GDM1 (cell line): Measurements from ENCODE around the gene ANKRD30B.
"Not testable (repeated sequence)": the region's sequence is repeated elsewhere in the genome, so short reads cannot be mapped to it uniquely, and the experiment has no call there.

Source experiments
- DNase-seq: peaks from one replicate; lab custom pipeline; 2025; lab: John Stamatoyannopoulos, UW

The ANKRD30B gene, protein sequence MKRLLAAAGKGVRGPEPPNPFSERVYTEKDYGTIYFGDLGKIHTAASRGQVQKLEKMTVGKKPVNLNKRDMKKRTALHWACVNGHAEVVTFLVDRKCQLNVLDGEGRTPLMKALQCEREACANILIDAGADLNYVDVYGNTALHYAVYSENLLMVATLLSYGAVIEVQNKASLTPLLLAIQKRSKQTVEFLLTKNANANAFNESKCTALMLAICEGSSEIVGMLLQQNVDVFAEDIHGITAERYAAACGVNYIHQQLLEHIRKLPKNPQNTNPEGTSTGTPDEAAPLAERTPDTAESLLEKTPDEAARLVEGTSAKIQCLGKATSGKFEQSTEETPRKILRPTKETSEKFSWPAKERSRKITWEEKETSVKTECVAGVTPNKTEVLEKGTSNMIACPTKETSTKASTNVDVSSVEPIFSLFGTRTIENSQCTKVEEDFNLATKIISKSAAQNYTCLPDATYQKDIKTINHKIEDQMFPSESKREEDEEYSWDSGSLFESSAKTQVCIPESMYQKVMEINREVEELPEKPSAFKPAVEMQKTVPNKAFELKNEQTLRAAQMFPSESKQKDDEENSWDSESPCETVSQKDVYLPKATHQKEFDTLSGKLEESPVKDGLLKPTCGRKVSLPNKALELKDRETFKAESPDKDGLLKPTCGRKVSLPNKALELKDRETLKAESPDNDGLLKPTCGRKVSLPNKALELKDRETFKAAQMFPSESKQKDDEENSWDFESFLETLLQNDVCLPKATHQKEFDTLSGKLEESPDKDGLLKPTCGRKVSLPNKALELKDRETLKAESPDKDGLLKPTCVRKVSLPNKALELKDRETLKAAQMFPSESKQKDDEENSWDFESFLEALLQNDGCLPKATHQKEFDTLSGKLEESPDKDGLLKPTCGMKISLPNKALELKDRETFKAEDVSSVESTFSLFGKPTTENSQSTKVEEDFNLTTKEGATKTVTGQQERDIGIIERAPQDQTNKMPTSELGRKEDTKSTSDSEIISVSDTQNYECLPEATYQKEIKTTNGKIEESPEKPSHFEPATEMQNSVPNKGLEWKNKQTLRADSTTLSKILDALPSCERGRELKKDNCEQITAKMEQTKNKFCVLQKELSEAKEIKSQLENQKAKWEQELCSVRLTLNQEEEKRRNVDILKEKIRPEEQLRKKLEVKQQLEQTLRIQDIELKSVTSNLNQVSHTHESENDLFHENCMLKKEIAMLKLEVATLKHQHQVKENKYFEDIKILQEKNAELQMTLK (N-terminal part only)

DNA sequence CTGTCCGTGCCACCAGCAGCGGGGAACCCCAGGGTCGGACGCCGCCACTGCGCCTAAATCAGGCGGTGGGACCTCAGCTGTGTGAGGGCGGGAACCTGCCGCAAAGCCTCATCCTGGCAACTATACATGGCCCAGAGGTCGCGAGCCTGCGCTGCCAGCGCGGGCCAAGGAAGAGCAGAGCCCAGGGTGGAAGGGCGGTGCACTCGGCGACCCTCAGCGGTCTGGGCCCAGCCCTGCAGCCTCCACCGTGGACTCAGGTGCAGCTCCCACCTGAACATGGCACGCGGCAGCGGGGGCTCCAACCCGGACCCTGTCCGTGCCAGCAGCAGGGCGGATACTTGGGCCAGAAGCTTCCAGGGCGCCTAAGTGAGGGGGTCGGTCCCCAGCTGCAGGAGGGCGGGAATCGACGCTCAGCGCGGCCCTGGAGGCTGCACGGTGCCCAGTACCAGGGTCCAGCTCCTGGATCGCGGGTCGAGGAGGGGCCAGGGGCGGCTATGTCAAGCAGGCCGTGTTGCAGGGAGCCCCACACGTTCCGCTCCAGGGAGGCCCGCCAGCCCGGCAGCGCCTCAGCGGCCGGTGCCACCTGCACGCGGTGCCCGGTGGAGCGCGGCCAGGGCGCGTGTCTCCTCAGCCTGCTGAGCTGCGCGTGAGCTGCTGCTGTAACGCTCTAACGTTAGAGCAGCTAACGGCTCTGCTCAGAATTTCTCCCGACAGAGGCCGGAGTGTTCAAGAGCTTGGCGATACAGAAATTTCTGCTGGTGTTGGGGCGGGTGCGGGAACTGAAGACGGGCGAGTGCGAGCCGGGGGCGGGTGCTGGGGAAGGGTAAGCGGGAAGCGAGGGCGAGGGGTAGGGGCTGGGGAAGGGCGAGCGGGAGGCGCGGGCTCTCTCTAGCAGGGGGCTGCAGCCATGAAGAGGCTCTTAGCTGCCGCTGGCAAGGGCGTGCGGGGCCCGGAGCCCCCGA lies at the start of gene ANKRD30B:
Gene ANKRD30B (plus strand): TSS at position 660 of the 962 bp plus-strand sequence. CDS start 248 bp downstream, at position 908.
- DNase-seq, result no peak

DNA sequence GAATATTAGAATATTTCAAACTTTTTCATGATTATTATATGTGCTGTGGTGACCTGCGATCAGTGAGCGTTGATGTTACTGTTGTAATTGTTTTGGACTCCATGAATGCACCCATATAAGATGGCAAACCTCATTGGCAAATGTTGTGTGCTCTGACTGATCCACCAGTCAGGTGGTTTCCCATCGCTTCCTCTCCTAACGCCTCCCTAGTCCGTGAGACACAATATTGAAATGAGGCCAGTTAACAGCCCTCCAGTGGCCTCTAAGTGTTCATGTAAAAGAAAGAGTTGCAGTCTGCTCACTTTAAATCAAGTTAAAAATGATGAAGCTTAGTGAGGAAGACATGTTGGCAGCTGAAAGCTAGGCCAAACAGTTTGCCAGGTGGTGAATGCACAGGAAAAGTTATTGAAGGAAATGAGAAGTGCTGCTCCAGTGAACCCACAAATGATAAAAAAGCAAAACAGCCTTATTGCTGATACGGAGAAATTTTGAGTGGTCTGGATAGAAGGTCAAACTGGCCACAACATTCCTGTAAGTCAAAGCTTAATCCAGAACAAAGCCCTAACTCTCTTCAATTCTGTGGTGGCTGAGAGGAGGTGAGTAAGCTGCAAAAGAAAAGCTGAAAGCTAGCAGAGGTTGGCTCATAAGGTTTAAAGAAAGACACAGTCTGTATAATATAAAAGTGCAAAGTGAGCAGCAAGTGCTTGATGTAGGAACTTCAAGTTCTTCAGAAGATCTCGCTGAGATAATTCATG lies 46.5 kb upstream of the ANKRD30B start:
- DNase-seq, result not testable (repeated sequence)

DNA sequence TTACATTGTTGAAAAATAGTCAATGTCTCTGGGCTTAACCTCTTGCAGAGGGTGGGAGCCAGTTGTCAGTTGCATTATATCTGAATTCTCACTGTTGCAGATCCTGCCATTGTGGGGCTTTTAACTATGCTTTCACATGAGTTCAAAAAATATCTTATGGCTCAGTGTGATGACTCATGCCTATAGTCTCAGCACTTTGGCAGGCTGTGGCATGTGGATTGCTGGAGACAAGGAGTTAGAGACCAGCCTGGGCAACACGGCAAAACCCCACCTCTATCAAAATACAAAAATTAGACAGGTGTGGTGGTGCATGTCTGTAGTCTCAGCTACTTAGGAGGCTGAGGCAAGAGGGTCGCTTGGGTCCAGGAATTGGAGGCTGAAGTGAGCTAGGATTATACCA lies 38.2 kb upstream of the ANKRD30B start:
- not testable (repeated sequence) for DNase-seq

DNA sequence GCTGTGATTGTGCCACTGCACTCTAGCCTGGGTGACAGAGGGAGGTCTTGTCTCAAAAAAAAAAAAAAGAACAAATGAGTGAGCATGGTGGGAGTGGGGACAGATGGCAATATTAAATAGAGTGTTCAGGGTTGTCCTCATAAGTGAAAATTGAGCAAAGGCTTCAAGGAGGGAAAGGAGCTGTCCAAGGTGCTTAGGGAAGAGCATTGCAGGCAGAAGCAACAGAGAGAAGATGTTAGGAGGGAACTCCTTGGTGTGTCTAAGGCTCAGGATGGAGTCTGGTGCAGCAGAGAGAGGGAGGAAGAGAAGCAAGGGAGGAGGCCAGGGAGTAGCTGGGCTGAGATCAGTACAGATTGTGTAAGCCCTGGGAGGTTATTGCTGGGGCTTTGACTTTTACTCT lies 26.4 kb upstream of the ANKRD30B start:
- not testable (repeated sequence) for DNase-seq

DNA sequence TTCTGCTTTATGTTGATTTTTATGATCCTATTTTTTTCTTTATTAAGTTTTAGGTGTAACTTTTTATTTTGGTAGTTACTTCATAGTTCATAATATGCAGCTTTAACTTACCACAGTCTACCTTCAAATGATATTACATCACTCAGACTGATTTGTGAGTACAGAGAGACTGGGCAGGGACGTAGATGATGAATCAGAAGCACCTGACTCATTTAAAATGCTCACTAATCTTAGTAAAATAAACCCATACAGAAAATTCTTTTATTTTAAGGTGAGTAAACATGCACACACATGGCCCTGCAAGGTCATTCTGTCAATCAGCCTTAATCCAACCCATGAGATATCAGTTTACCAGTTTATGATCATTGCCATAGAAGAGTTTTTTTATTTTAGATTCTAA lies 8.9 kb upstream of the ANKRD30B start:
- DNase-seq, result not testable (repeated sequence)

DNA sequence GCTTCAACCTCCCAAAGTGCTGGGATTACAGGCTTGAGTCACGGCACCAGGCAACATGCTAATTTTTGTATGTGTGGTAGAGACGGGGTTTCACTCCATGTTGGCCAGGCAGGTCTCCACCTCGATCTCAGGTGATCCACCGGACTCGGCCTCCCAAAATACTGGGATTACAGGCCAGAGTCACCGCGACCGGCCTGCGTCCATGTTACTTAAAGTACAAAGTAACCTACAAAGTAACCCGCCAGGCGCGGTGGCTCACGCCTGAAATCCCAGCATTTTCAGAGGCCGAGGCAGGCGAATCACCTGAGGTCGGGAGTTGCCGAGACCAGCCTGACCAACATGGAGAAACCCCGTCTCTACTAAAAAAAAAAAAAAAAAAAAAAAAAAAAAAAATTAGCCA lies 1.1 kb upstream of the ANKRD30B start:
- no peak for DNase-seq

DNA sequence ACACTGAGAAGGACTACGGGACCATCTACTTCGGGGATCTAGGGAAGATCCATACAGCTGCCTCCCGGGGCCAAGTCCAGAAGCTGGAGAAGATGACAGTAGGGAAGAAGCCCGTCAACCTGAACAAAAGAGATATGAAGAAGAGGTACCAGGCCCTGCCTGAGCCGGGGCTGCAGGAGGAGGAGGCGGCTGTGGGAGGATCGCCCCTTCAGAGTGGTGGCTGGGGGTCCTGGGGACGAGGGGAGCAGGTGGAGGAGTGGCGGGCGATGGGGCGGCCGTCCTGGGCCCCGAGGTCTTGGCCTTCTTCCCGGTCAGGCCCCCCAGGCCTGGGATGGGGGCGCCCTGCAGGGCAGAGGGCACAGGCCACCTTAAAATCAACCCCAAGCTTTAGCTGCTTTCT lies 524 bp downstream of the ANKRD30B start:
- no peak for DNase-seq

DNA sequence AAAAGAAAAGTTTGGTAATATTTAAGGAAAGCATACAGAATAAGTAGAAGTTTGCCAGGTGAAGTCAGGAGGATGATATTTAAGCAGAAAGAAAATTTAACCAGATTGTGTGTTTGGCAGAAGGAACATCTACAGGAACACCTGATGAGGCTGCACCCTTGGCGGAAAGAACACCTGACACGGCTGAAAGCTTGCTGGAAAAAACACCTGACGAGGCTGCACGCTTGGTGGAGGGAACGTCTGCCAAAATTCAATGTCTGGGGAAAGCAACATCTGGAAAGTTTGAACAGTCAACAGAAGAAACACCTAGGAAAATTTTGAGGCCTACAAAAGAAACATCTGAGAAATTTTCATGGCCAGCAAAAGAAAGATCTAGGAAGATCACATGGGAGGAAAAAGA lies 15.6 kb downstream of the ANKRD30B start:
- not testable (repeated sequence) for DNase-seq

DNA sequence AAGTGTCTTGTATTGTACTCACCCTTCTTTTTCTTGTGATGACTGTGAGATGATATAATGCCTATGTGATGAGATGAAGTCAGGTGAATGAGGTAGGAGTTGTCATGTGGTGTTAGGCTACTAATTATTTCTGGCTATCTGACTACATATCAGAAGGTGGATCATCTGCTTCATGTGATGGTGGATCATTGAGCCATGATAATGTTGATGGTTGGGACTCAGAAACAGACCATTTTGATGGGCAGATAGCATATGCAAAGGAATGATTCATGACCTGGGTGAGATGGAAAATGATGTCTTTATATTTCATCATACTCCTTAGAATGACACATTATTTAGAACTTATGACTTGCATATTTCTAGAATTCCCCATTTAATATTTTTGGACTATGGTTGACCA lies 19.5 kb downstream of the ANKRD30B start:
- no peak for DNase-seq

DNA sequence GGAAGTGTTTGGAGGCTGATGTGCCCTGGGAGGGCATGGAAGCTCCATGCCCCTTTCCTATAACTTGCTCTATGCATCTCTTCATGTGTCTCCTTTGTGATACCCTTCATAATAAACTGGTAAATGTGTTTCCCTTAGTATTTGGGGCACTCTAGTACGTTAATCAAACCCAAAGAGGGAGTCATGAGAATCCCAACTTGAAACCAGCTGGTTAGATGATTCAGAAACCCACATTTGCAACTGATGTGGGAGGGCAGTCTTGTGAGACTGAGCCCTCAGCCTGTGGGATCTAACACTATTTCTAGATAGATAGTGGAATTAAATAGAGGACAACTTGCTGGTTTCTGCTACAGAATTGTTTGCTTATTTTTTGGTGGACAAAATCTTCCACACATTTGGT lies 20.3 kb downstream of the ANKRD30B start:
- no peak for DNase-seq

DNA sequence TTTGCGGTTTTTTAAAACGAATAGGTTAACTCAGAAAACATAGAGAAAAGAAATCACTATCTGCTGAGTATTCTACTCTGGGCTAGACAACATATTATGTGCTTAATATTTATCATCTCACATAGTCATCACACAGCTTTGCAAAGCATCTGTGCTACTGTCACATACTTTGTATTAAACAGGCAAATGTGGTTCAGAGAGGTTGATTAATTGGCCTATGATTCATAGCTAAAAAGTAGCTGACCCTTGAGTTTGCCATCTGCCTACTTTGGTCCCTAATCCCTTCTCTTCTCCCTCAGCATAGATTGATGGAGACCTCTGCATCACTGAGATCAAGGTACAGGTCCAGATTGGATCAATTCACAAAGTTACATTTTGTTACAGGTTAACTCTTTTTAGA lies 21.4 kb downstream of the ANKRD30B start:
- no peak for DNase-seq

DNA sequence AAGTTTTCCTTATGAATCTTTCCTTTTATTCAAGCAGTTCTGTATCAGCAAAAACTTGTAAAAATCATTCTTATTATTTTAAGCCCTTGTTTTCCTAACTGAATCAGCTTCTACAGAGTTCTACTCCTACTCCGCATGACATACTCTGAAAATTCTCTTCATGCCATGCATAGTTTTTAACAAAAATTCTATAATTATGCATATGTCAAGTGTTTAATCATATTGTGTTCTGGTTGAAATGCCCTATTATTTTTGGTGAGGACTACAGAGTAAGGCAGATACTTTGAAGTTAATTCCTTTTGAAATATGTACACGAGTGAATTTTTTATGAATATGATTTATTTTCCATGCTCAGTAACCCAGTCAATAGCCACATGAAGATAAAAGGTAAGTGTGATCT lies 28.8 kb downstream of the ANKRD30B start:
- DNase-seq, result no peak

DNA sequence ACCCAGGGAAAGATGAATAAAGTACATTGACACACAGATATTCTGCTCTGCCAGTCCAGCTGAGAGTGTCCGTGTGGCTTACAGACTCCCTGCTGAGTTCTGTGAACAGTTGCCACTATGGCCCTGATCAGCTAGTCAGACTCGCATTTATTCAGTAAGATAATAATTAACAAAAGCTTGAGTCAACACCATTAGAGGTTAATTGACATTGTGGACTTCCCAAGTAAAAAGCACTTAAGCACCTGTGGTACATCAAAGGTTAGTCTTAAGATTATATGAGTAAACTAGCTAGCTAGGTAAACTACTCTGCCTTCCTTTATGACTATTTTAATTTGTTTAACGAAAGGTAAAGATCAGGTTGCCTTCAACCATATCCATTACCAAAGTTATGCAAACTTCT lies 33.7 kb downstream of the ANKRD30B start:
- no peak for DNase-seq

DNA sequence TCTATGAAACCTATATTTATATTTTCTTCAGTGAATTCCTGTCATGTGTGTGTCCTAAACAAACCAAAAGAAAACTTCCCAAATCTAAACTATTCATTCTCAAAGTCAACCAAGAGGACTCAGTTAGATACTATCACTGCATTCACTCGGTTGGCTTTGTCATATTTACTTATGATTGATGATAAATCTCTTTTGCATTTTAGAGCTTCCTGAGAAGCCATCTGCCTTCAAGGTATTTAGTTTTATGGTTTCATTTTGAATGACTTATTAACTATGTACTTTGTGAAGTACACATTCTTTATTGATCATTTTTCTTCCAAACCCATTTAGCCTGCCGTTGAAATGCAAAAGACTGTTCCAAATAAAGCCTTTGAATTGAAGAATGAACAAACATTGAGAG lies 36.2 kb downstream of the ANKRD30B start:
- DNase-seq, result no peak

DNA sequence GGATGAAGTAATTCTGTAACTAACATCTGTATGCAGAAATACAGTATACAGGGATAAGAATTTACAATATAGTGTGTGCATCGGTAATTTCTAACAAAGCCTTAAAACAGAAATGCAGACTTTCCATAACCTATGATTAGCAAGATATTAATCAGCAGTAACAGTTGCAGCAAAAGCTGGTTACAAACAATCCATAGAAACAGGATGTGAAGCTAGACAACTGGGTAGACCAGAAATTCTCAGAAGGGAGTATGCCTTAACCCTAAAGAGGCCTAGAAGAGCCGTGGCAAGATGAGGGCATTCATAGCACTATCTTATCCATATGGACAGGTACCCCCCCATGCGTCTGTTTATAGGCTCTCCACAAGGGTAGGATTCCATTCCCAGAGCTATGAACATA lies 48.9 kb downstream of the ANKRD30B start:
- not testable (repeated sequence) for DNase-seq

DNA sequence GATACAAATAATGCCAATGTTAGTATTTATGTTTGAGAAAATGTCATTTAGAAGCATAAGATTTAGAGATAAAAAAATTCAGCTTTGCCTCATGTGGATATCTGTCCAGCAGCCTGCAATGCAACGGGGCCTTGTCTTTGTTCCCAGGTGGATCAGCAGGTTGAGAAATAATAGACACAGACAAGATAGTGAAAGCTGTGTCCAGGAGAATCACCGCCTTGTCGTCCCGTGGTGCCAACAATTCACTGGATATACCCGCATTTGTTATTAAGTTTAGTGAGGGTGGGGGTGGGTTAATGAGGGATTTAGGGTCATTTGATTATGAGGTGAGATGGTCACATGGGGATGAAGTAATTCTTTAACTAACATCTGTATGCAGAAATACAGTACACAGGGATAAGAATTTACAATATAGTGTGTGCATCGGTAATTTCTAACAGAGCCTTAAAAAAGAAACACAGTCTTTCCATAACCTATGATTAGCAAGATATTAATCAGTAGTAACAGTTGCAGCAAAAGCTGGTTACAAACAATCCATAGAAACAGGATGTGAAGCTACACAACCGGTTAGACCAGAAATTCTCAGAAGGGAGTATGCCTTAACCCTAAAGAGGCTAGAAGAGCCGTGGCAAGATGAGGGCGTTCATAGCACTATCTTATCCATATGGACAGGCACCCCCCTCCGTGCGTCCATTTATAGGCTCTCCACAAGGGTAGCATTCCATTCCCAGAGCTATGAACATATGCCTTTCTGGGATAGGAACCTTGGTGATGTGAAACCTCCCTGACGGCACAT lies 50.2 kb downstream of the ANKRD30B start:
- not testable (repeated sequence) for DNase-seq

DNA sequence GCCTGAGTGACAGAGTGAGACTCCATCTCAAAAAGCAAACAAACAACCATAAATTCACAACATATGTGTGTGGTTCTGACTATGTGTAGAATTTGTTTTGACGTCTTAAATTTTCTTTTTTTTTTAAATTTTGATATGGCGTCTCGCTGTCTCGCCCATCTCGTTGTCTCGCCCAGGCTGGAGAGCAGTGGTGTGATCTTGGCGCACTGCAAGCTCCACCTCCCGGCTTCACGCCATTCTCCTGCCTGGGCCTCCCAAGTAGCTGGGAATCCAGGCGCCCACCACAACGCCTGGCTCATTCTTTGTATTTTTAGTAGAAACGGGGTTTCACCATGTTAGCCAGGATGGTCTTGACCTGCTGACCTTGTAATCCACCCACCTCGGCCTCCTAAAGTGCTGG lies 63.1 kb downstream of the ANKRD30B start:
- DNase-seq, result not testable (repeated sequence)

DNA sequence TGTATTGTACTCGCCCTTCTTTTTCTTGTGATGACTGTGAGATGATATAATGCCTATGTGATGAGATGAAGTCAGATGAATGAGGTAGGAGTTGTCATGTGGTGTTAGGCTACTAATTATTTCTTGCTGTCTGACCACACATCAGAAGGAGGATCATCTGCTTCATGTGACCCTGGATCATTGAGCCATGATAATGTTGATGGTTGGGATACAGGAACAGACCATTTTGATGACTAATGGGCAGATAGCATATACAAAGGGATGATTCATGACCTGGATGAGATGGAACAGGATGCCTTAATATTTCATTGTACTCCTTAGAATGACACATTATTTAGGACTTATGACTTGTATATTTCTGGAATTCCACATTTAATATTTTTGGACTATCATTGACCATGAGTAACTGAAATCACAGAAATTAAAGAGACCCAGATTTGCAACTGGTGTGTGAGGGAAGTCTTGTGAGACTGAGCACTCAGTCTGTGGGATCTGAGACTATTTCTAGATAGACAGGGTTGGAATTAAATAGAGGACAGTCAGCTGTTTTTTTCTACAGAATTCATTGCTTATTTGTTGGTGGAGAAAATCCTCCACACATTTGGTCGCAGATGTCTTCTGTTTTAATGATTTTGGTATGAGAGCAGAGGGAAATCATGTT lies 79.1 kb downstream of the ANKRD30B start:
- DNase-seq, result not testable (repeated sequence)

DNA sequence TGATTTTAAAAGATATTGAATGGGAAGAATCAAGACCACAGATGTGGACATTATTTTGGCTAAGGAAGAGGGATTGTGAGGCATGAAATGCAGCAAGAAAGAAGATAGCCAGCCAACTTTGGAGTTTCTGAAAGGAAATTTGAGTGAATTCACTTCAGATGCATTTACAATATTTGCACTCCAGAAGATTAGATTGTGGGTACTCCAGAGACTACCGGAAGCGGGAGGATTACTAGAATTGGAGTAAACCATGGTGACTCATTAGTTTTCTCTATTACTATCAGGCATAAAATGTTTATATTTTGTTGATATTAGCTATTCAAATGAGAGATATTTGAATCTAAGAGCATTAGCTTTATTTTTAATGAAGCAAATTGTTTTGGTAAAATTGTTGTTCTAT lies 93.6 kb downstream of the ANKRD30B start:
- not testable (repeated sequence) for DNase-seq
